Esophagus muscularis mucosa (tissue), 4 donors: Measurements from ENCODE around the gene TAF1C.

Experiments
- CTCF ChIP-seq, 3 experiments: fragments of 200-600 bp in 2 of 3; fragments of 450-650 bp in 1 of 3; sonication (generic) in 2 of 3; IDR thresholded peaks; one replicate each; pipeline ENCODE4 v1.5.1; 2017 to 2019; ENCODE audit warnings: antibody characterized with exemption in 3 of 3, mild to moderate bottlenecking in 2 of 3, moderate library complexity in 1 of 3
- EP300 ChIP-seq: sonication (generic); formaldehyde crosslinking; IDR thresholded peaks from one replicate; pipeline ENCODE4 v1.6.1; 2017; ENCODE audit warnings: antibody characterized with exemption
- POLR2A ChIP-seq: fragments of 450-650 bp; IDR thresholded peaks from one replicate; pipeline ENCODE4 v1.6.1; 2017; ENCODE audit warnings: antibody characterized with exemption, moderate library complexity, mild to moderate bottlenecking, low read depth

- TF ChIP-seq CTCF (IDR thresholded peaks at IDR 0.05) (no peak), EP300 (peak; percentile 72), POLR2A (no peak)
These were observed 13.0 kb upstream of the TAF1C start for GRCh38 chr16:84199861-84200260.
